ENCODE results near the gene AMFR. TPM values are rescaled to one million over a fixed set of nuclear protein-coding genes. Genes with fewer than 3 reads are reported as not detected.

AMFR gene
- total and polyA plus RNA-seq, 2 of the 8 experiments (the other 6 are each of a cell fraction or from before 2014, with no cell fraction given): 18.6 to 21.7 TPM

- Histone ChIP-seq H2BK5ac (ENCODE audit: low read depth, low read length) (no peak overlapping the region), H2AFZ (ENCODE audit: low read length) (no peak overlapping the region), H3K79me1 (ENCODE audit: low read depth, low read length) (no peaks in the 10 kb centered on the region), H3K36me3 (ENCODE audit: control insufficient read depth in 2 of 4, insufficient read depth in 4 of 4, low read length in 3 of 4) (peaks cover 14 to 61% (median 44%) of the 10 kb centered on the region in 4 experiments; a peak in 7 of 8 replicates), H3K14ac (ENCODE audit: insufficient read length) (no peak overlapping the region), H3K4me1 (replicated peaks in 1 of 4; ENCODE audit: control insufficient read depth in 3 of 4, insufficient read depth in 4 of 4, low read length in 3 of 4) (no peaks in the 10 kb centered on the region), H4K5ac (ENCODE audit: insufficient read length, low read depth, low read length) (no peak overlapping the region), H3K4me2 (ENCODE audit: insufficient read depth in 1 of 2, low read depth in 2 of 2, low read length in 2 of 2) (no peak overlapping the region), H3K79me2 (ENCODE audit: control insufficient read depth in 1 of 2, insufficient read depth in 2 of 2, low read length in 2 of 2) (peaks cover 0 to 4% of the 10 kb centered on the region in 2 experiments; a peak in 1 of 4 replicates), H3K23me2 (ENCODE audit: low read depth, low read length) (no peaks in the 10 kb centered on the region), H3K23ac (ENCODE audit: insufficient read length) (no peak overlapping the region), H4K8ac (ENCODE audit: extremely low read depth, insufficient read depth, low read length) (no peak overlapping the region), H3K18ac (ENCODE audit: extremely low read depth, low read length) (no peak overlapping the region), H3K27ac (ENCODE audit: low read depth, low read length) (no peak overlapping the region), H4K91ac (replicated peaks; ENCODE audit: insufficient read length, low read length) (no peak overlapping the region), H2BK15ac (ENCODE audit: low read length) (no peak overlapping the region), H3K27me3 (replicated peaks in 1 of 4; ENCODE audit: control insufficient read depth in 3 of 4, extremely low read depth in 1 of 4, insufficient read depth in 3 of 4, low read length in 3 of 4) (no peaks in the 10 kb centered on the region), H3K9ac (replicated peaks in 1 of 4; ENCODE audit: extremely low read depth in 1 of 4, low read depth in 3 of 4, low read length in 3 of 4) (no peak overlapping the region), H2BK20ac (ENCODE audit: low read length) (no peak overlapping the region), H4K20me1 (replicated peaks in 1 of 2; ENCODE audit: control insufficient read depth in 1 of 2, insufficient read depth in 2 of 2, low read length in 2 of 2) (no peaks in the 10 kb centered on the region), H2AK5ac (ENCODE audit: low read depth, low read length) (no peak overlapping the region), H3K56ac (replicated peaks; ENCODE audit: insufficient read length, low read depth, low read length) (no peak overlapping the region), H2BK120ac (replicated peaks; ENCODE audit: low read depth, low read length) (no peak overlapping the region), H2BK12ac (ENCODE audit: low read depth, low read length) (no peak overlapping the region), H3K4me3 (ENCODE audit: extremely low read depth in 1 of 4, insufficient read depth in 2 of 4, low read depth in 3 of 4, low read length in 4 of 4) (no peak overlapping the region), H3K4ac (replicated peaks; ENCODE audit: insufficient read length, low read depth, low read length) (no peak overlapping the region), H3K9me3 (ENCODE audit: insufficient read depth in 2 of 2, low read depth in 1 of 2, low read length in 1 of 2) (no peaks in the 10 kb centered on the region)
- CTCF ChIA-PET (ENCODE audit: partially characterized antibody): interaction anchor here (0.7 kb wide), 1 partner anchor 50 kb away, joined by 4 read pairs; no protein-coding TSS in a partner anchor
- POLR2A ChIA-PET (ENCODE audit: partially characterized antibody): no interaction called here
- FAIRE-seq (no peak), DNase-seq (ENCODE audit: low read depth in 1 of 2, low spot score in 2 of 2) (no peak)
- no peak for TF ChIP-seq TAF1 (IDR thresholded peaks at IDR 0.05; ENCODE audit: low read depth, low read length)
- TF ChIP-seq NRF1 (IDR thresholded peaks at IDR 0.05; ENCODE audit: low read depth, low read length): no peak
- TF ChIP-seq USF2 (IDR thresholded peaks at IDR 0.05; ENCODE audit: low read length): no peak
- no peak for TF ChIP-seq CTBP2 (IDR thresholded peaks at IDR 0.05; ENCODE audit: borderline replicate concordance, insufficient read depth, insufficient read length, low read length)
- TF ChIP-seq CTCF (IDR thresholded peaks at IDR 0.05; ENCODE audit: control extremely low read depth in 1 of 3, insufficient read depth in 1 of 3, low read depth in 1 of 3, low read length in 3 of 3): no peak
- TF ChIP-seq EP300 (IDR thresholded peaks at IDR 0.05; ENCODE audit: borderline replicate concordance in 1 of 2, low read depth in 2 of 2, low read length in 2 of 2): no peak
- TF ChIP-seq PHF8 (conservative IDR thresholded peaks at IDR 0.05; ENCODE audit: low read depth, low read length): no peak
- TF ChIP-seq POLR2AphosphoS5 (IDR thresholded peaks at IDR 0.05; ENCODE audit: low read depth, low read length): no peak
- no peak for TF ChIP-seq SIX5 (IDR thresholded peaks at IDR 0.05; ENCODE audit: low read depth, low read length)
- TF ChIP-seq ASH2L (IDR thresholded peaks at IDR 0.05; ENCODE audit: low read length): no peak
- no peak for TF ChIP-seq NANOG (IDR thresholded peaks at IDR 0.05; ENCODE audit: insufficient read depth, low read depth, low read length, poor library complexity, severe bottlenecking)
These were observed 10.9 kb upstream of the AMFR start for GRCh38 chr16:56436258-56436657.
